Measurements from ENCODE around the gene PRIMA1. TPM values are rescaled to one million over a fixed set of nuclear protein-coding genes. Genes with fewer than 3 reads are reported as not detected.

PRIMA1 gene
- total and polyA plus RNA-seq, 2 experiments from 2014 or later: 0.53 to 5.7 TPM

- Histone ChIP-seq H3K27ac (no peak overlapping the region), H3K4me1 (ENCODE audit: low read depth) (no peaks in the 10 kb centered on the region), H3K4me3 (no peak overlapping the region), H3K9me3 (ENCODE audit: low read depth) (no peaks in the 10 kb centered on the region), H3K36me3 (no peaks in the 10 kb centered on the region), H3K27me3 (no peaks in the 10 kb centered on the region)
- TF ChIP-seq CTCF (IDR thresholded peaks at IDR 0.05; ENCODE audit: low read depth, low read length): no peak
- DNase-seq (ENCODE audit: low read depth in 1 of 2, low spot score in 1 of 2): no peak
These were observed 102.0 kb downstream of the PRIMA1 start for GRCh38 chr14:93686268-93686667.

GRCh38 chr14:93685121-93685895 is 103.0 kb downstream of the PRIMA1 start:
- no peak for DNase-seq (ENCODE audit: low read depth in 1 of 2, low spot score in 1 of 2)
- Histone ChIP-seq H3K4me1 (ENCODE audit: low read depth) (peaks cover 3% of the 10 kb centered on the region), H3K9me3 (ENCODE audit: low read depth) (no peaks in the 10 kb centered on the region), H3K27ac (no peak overlapping the region), H3K36me3 (no peaks in the 10 kb centered on the region), H3K4me3 (no peak overlapping the region), H3K27me3 (no peaks in the 10 kb centered on the region)
- no peak for TF ChIP-seq CTCF (IDR thresholded peaks at IDR 0.05; ENCODE audit: low read depth, low read length)

- H3K9me3 ChIP-seq (ENCODE audit: low read depth): no peaks in the 10 kb centered on the region
- H3K27ac ChIP-seq: no peak overlapping the region
- H3K4me3 ChIP-seq: no peak overlapping the region
- no peaks in the 10 kb centered on the region for H3K36me3 ChIP-seq
- no peak for TF ChIP-seq CTCF (IDR thresholded peaks at IDR 0.05; ENCODE audit: low read depth, low read length)
- DNase-seq (ENCODE audit: low read depth in 1 of 2, low spot score in 1 of 2): no peak
- H3K4me1 ChIP-seq (ENCODE audit: low read depth): peaks cover 9% of the 10 kb centered on the region
- H3K27me3 ChIP-seq: no peaks in the 10 kb centered on the region
These were observed 105.1 kb downstream of the PRIMA1 start for GRCh38 chr14:93683226-93683625.

GRCh38 chr14:93682459-93682858 is 105.8 kb downstream of the PRIMA1 start:
- no peaks in the 10 kb centered on the region for H3K36me3 ChIP-seq
- H3K27ac ChIP-seq: no peak overlapping the region
- no peak for TF ChIP-seq CTCF (IDR thresholded peaks at IDR 0.05; ENCODE audit: low read depth, low read length)
- H3K4me1 ChIP-seq (ENCODE audit: low read depth): peaks cover 9% of the 10 kb centered on the region
- no peak overlapping the region for H3K4me3 ChIP-seq
- no peaks in the 10 kb centered on the region for H3K9me3 ChIP-seq (ENCODE audit: low read depth)
- DNase-seq (ENCODE audit: low read depth in 1 of 2, low spot score in 1 of 2): no peak
- H3K27me3 ChIP-seq: no peaks in the 10 kb centered on the region

GRCh38 chr14:93676416-93676958 is 111.8 kb downstream of the PRIMA1 start:
- no peak overlapping the region for H3K27ac ChIP-seq
- peaks cover 9% of the 10 kb centered on the region for H3K4me1 ChIP-seq (ENCODE audit: low read depth)
- TF ChIP-seq CTCF (IDR thresholded peaks at IDR 0.05; ENCODE audit: low read depth, low read length): no peak
- no peak for DNase-seq (ENCODE audit: low read depth in 1 of 2, low spot score in 1 of 2)
- H3K36me3 ChIP-seq: no peaks in the 10 kb centered on the region
- H3K27me3 ChIP-seq: no peaks in the 10 kb centered on the region
- no peak overlapping the region for H3K4me3 ChIP-seq
- no peaks in the 10 kb centered on the region for H3K9me3 ChIP-seq (ENCODE audit: low read depth)
